GM19467 (cell line): ENCODE data around the gene BRMS1.
"Not testable (repeated sequence)": the region's sequence is repeated elsewhere in the genome, so short reads cannot be mapped to it uniquely, and the experiment has no call there.

Source experiments
- ATAC-seq: cut with Tn5 transposase; IDR thresholded peaks from one replicate; pipeline ENCODE4 v1.9.1; 2021; ENCODE audit warnings: mild to moderate bottlenecking, moderate library complexity; ENCODE audit not compliant: unreplicated experiment

The BRMS1 gene

DNA sequence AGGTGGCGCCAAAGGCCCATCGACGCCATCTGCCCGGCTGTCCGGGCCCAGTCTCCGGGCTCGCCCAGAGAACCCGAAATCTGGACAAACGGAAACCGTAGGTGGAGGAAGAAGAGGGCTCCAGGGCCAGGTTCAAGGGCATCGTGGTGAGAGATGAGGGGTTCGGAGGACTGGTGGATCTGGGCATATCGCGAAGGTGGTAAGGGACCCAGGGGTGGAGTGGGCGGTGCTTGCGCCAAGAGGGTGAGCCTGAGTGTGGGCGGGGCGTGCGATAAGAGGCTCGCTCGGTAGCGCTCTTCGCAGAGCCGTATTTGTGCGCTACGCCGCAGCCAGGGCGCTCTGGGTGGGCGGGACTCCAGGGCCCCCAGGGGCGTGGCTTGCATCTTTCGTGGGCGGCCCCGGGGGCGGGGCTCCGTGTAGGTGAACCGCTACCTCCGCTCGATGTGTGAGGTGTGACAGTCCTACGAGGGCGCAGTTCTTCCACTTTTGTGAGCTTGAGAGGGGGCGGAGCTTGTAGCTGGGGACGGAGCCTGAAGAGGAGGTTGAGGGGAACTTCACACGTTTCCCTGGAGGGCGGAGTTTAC lies 32.8 kb downstream of the BRMS1 start:
- ATAC-seq, result peak; percentile 70

DNA sequence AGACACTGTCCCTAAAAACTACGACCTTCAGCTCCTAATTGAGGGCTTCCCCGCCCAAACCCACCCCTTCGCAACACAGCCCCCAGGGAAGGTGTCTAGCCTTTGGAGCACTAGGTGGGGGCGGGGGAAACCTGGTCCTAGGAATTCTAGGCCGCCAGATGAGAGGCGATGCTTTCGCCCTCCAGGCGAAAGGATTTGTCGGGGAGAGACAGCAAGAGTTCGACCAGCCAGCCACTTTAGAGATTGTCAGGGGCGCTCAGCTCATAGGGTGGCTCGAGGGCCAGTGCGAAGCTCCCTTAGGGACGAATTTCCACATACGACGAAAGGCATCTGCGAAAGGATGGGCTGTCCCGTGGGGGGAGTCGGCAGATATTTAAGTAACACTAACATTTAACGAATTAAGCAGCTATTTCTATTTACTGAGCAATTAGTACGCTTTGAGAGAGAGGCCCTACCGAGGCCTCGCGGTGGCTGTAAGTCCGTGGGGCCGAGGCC lies 33.4 kb downstream of the BRMS1 start:
- ATAC-seq, result no peak

DNA sequence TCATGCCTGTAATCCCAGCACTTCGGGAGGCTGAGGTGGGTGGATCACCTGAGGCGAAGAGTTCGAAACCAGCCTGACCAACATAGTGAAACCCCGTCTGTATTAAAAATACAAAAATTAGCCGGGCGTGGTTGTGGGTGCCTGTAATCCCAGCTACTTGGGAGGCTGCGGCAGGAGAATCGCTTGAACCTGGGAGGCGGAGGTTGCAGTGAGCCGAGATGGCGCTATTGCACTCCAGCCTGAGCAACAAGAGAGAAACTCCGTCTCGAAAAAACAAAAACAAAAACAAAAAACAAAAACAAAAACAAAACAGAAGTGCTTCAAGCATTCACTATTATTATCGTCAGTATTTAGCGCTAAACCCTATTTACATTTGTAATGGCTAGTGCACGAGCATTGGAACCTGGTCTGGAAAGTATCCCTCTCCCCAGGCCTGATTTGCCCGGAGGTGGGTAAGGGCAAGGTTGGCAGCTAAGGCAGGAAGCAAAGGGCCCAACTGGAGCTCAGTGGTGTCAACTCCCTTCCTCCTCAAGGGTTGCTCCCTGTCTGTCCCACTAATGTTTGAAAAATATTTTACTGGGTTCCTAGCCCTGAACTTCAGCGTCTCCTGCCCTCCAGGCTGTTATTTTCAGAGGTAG lies 34.0 kb downstream of the BRMS1 start:
- ATAC-seq, result not testable (repeated sequence)

DNA sequence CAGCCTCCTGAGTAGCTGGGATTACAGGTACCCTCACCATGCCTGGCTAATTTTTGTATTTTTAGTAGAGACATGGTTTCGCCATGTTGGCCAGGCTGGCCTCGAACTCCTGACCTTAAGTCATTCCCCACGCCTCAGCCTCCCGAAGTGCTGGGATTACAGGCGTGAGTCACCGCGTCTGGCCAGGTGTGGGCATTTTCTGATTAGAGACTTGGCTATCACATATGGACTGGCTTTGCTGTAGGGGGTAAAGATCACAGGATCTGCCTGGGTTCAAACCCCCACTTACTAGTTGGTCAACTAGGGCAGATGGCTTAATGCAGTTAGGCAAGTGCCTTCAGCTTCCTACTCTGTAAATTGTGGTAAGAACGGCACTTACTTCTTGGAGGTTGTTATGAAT lies 34.6 kb downstream of the BRMS1 start:
- ATAC-seq, result no peak

DNA sequence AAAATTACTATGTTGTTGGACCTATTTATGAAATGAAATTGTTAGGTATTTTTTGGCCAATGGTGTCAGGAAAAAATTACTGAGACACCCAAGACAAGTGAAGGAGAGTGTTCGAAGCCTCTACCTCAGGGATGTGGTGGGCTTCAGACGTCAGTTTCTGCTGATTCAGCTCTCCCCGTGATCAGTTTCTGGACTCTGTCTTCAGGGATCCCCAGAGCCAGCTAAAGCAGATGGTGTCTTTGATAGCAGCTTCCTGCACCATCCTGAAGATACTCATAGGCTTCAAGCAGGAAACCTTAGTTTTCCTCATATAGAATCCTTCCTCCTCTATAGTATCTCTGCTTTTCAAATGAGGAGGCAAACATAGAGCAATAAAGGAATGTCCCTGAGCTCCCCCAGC lies 35.4 kb downstream of the BRMS1 start:
- ATAC-seq, result no peak

DNA sequence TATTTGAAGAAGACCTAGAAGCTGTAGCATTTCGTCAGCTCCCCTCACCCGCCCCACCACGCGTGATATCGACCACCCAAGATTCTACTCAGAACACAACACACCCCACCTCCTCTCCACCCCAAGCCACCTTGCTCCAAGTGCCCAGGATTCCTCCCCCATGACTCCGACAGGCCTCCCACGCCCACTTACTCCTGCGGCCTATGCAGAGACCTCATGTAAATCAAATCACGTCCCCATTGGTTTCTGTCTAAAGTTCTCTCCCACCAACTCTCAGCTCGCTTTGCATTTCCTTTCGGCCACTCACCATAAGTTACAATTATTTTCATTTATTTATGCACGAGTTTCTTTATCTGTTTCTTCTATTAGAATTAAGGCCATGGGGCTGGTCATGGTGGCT lies 42.2 kb downstream of the BRMS1 start:
- ATAC-seq, result no peak

DNA sequence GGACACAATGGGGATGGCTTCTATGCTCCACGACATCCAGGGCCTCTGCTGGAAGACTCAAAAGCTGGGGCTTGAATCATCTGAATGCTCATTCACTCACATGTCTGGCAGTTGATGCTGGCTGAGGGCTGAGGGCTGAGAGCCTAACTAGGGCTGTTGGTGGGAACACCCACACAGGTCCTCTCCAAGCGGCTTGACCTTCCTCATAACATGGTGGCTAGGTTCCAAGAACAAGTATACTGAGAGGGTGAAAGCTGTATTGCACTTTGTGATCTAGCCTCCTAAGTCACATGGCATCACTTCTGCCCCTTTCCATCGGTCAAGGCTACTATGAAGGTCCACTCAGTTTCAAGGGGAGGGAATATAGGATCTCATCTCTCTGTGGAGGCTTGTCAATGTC lies 45.7 kb downstream of the BRMS1 start:
- ATAC-seq, result no peak

DNA sequence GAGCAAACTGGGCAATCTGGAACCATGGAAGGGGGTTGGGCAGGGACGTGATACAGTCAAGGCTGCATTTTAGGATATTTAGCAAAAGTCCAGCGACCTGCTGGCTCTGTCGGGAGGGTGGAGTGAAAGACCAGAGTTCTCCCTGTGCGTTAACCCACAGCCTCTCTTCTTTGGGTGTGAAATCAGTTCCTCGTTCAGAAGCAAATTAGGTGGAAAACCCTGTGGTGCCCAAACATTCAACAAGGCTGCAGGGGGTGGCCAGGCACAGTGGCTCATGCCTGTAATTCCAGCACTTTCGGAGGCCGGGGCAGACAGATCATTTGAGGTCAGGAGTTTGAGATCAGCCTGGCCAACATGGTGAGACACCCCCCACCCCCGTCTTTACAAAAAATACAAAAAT lies 47.3 kb downstream of the BRMS1 start:
- no peak for ATAC-seq

DNA sequence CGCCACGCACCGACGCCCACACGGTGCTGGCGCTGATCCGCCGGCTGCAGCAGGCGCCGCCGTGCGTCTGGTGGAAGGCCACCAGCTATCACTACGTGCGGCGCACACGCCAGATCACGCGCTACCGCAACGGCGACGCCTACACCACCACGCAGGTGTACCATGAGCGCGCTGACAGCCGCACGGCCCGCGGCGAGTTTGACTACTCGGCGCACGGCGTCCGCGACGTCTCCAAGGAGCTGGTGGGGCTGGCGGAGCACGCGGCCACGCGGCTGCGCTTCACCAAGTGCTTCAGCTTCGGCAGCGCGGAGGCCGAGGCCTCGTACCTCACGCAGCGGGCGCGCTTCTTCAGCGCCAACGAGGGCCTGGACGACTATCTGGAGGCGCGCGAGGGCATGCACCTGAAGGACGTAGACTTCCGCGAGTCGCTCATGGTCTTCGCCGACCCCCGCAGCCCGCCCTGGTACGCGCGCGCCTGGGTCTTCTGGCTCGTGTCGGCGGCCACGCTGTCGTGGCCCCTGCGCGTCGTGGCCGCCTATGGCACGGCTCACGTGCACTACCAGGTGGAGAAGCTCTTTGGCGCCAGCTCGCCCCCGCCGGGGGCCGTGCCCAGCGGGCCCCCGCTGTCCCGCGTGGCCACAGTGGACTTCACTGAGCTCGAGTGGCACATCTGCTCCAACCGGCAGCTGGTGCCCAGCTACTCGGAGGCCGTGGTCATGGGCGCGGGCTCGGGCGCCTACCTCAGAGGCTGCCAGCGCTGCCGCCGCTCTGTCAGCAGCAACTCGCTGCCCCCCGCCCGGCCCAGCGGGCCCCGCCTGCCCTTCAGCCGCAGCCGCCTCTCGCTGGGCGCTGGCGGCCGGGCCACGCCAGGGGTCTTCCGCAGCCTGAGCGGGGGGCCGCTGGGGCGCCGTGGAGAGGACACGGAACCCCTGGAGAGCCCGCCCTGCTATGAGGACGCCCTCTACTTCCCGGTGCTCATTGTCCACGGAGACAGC lies 50.0 kb downstream of the BRMS1 start:
- no peak for ATAC-seq

DNA sequence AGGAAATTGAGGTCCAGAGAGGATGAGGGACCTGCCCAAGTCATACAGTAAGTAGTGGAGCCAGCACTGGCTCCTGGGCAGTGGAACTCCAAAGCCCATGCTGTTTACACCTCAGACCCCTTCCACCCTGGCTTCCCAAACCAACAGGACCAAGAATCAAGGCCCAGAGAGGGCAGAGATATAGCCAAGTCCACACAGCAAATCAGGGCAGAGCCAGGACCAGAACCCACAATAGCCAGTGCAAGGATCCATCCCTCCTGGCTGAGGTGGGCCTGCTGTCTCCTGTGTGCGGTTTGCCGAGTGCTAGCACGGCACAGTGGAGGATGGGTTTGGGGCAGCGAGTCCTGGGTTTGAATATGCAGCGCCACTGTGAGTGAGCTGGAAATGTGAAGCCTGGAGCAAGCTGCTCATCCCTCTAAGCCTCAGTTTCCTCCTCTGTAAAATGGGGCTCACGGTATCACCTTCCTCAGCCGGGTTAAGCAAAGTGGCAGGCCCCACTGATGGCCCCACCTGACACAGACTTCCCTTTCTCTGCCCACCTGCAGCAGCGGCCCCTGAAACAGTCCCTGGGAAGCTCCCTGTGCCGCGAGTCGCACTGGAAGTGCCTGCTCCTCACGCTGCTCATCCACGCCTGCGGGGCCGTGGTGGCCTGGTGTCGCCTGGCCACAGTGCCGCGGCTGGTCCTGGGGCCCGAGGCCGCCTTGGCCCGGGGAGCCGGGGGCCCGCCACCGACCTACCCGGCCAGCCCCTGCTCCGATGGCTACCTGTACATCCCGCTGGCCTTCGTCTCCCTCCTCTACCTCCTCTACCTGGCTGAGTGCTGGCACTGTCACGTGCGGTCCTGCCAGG lies 50.9 kb downstream of the BRMS1 start:
- no peak for ATAC-seq

DNA sequence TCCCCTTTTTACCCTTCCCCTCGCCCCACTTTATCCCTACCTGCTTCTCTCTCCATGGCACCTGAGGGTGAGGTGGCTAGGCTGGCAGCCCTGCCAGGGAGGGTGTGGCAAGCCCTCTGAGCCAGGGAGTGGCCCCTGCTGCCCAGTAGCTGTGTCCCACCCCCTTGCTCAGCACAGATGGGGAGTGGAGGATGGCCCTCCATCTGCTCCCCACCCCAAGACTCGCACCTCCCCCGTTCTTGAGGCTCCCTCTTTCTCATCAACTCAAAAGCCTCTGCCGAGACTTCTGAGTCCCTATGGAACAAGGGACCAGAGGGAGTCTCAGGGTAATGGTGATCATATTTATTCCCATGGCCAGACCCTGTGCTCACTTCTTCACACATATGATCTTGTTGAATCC lies 51.6 kb downstream of the BRMS1 start:
- ATAC-seq, result no peak

DNA sequence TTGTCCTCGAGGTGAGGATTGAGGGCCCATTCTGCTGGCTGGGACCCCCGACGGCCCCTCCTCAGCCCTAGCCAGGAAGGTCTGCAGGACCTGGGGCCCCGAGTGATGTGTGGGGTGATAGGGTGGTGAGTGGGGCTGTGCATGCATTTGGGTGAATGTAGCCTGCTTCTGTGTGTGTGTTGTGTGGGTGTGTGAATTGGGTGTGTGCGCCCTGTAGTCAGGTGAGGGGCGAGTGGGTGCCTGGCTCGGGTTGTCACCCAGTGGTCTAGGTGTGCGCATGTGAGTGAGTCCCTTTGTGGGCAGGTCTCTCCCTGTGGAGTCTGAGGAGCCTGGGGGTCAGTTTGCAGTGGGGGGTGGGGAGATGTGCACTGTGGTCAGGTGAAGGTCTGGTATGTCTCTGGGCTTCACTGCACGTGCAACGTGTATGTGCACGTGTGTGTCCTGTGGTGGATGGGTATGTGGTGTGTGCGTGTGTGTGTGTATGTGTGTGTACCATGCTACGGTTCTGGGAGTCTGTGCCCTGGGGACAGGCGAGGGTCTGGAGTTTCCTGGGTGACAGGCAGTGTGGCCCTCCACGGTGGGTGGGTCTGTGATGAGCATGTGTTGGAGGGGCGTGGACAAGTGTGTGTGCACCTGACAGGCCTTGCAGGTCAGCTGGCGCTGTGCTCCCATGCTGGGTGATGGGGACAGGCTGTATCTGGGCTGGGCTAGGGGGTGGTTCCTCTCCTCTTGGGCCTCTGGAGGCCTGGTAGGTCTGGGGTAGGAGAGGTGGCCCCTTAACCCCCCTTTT lies 52.2 kb downstream of the BRMS1 start:
- ATAC-seq, result no peak

DNA sequence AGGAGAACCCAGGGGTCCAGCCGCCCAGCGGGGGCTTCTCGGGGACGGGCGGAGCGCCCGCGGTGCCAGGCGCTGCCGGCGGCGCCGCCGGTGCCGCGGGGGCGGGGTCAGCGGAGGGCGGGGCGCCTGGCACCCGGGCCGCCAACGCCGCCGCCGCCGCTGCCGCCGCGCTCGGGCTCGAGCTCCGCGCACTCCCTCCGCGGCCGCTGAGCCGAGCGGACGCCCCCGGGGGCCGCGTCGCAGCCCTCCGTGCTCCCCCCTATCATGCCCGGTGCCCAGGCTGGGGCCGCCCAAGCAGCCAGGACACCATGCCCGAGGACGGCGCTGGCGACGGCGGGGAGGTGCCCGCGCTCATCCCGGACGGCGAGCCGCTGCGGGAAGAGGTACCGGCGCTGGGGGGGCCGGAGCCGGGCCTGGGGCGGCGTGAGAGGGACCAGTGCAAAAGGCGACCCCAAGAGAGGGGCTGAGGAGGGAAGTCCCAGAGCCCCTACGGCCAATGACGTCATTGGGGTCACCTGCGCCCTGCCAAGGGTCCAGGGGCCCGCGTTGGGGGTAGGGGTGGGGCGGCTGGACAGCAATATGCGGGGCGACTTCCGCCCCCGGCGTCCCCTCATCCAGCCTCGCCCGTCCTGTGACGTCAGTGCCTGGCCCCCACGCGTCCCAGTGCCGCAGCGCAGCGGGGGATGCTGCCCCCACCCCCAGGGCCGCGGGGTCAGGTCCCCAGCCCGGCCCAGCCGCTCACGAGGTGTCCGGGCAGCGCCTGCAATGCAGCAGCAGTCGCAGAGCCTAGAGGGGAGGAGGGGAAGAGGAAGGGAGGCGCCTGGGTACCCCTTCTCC lies 53.0 kb downstream of the BRMS1 start, which contains the start of gene TMEM151A:
Gene TMEM151A, plus strand, starts transcription at position 189 of the 837 bp plus-strand sequence. Its CDS starts 120 bp downstream, at position 309.
- ATAC-seq, result no peak

DNA sequence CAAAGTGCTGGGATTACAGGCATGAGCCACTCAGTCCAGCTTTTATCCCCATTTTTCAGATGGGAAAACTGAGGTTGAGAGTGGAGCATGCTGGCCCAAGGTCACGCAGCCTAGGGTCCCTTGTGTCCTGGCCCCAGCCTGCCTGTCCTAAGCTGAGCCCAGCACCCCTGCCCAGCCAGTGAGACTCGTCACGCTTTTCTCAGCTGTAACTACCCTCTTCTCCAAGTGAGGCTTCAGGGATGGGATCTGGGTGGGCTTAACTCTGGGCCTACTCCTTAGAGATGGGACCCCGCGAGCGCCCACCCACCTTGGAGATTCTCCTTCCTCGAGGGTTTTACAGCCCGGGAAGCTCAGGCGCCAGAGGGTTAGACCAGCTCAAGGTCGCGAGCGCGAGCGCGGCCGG lies 53.6 kb downstream of the BRMS1 start:
- ATAC-seq, result no peak

DNA sequence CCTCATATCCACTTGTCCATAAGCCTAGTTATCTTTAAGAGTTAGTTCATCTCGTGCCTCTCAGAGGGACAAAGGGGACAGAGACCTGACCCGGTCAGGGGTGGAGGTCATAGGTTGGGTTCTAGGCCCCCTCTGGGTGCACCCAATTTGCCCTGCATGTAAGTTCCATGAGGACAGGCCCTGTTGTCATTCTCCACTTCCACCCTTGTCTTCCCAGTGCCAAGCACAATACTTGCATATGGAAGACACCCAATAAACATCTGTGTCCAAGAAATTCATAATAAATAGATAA lies 54.6 kb downstream of the BRMS1 start:
- ATAC-seq, result no peak

DNA sequence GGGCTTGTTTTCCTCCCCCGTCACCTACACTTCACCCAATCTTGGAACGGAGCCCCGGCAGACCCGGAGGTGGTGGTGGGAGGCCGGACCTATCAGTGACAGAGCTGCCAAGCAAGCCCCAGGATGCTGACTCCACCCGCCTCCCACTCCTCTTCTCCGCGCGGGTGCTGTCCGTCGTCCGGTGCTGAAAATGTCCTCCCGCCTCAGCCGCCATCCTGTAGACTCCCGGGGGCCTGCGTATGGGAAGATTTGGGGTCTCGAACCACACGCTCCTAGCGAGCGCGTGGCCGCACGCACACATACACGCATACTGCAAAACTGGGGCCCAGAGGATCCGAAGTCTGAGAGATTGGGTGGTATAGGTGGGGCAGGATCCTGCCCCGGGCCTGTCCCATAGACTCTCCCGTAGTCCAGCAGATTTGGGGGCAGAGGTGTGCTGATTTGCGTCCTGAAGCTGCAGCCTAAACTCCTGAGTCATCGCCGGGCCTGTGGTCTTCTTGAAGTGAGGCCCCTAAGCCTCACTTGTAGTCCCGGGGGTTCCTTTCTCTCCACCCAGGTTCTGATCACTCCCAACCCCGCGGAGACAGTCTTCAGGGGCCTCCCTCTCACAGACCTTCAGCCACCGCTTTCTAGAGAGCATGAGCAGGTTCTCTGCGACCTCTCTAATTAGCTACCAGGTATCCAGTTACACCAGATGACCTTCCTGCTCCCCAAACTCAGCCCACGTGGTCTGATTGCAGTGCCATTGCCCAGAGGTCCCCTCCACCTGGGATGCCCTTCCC lies 55.2 kb downstream of the BRMS1 start:
- ATAC-seq, result peak; percentile 30

DNA sequence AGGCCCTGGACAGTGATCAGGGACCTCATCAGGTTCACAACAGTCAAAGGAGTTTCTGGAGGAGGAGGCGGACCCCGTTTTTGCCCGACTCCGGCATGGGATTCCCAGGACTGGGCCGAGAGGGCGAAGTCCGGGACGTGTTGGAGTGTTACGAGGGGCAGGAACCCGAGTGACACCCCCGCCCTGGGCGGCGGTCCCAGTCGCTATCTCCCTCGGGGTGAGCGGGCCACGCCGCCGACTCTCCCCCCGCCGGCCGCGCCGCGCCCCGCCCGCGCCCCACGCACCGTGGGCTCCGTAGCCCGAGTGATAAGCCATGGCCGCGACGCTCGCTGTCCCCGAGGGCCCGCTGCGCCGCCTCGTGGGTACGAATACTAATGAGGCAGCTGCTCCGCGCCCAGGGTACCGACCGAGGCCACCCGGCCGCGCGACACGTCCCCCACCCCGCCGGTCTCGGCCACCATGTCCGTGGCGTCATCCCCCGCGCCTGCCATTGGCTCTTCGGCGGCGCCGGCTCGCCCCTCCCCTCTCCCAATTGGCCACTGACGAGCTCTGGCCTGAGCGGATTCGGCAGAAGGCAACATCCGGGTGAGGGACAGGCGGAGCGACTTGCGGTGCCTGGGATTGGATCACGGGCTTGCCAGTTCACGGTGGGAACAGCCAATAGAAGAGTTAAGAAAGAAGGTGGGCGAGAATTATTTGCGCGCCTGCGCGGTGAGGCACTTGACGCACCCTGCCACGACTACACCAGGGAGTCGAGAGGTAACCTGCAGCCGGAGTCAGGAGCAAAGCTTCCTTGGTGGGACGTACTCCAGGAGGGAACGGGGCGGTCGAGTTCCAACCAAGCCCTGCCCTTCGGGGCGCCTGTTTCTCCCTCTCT lies 56.0 kb downstream of the BRMS1 start, which contains the start of gene YIF1A:
Gene YIF1A, minus strand, starts transcription at position 473 of the 877 bp plus-strand sequence. Its CDS starts 158 bp downstream, at position 315.
- ATAC-seq, result peak; percentile 88
